Measurements from ENCODE around the gene PAIP2.
"Not testable (repeated sequence)": the region's sequence is repeated elsewhere in the genome, so short reads cannot be mapped to it uniquely, and the experiment has no call there.

The PAIP2 gene

GRCh38 chr5:139383993-139384590 is 42.4 kb downstream of the PAIP2 start:
- Histone ChIP-seq H3K4me3 (ENCODE audit: low read depth in 1 of 5, low read length in 5 of 5) (peak overlapping the region in 1 of 5 donors; percentile 64), H3K27me3 (ENCODE audit: control insufficient read depth in 5 of 5, insufficient read depth in 4 of 5, low read length in 5 of 5) (no peaks in the 10 kb centered on the region), H3K9me3 (ENCODE audit: control insufficient read depth in 5 of 5, low read length in 5 of 5) (no peaks in the 10 kb centered on the region), H3K4me1 (ENCODE audit: control insufficient read depth in 5 of 5, insufficient read depth in 5 of 5, low read length in 5 of 5) (peaks cover 0 to 28% (median 16%) of the 10 kb centered on the region in 5 donors), H3K9ac (ENCODE audit: low read length in 5 of 5) (peak overlapping the region in 1 of 5 donors; percentile 42), H3K36me3 (ENCODE audit: control insufficient read depth in 5 of 5, insufficient read depth in 5 of 5, low read length in 5 of 5) (no peaks in the 10 kb centered on the region), H3K27ac (ENCODE audit: low read depth, low read length) (no peak overlapping the region)

- no peaks in the 10 kb centered on the region for H3K27me3 ChIP-seq (ENCODE audit: control insufficient read depth in 5 of 5, insufficient read depth in 4 of 5, low read length in 5 of 5)
- H3K9me3 ChIP-seq (ENCODE audit: control insufficient read depth in 5 of 5, low read length in 5 of 5), result no peaks in the 10 kb centered on the region
- H3K4me1 ChIP-seq (ENCODE audit: control insufficient read depth in 5 of 5, insufficient read depth in 5 of 5, low read length in 5 of 5), result peaks cover 0 to 28% (median 16%) of the 10 kb centered on the region in 5 donors
- peak overlapping the region in 3 of 5 donors; percentile 2 to 59 (median 42) for H3K9ac ChIP-seq (ENCODE audit: low read length in 5 of 5)
- peak overlapping the region; percentile 50 to 71 (median 61) for H3K4me3 ChIP-seq (ENCODE audit: low read depth in 1 of 5, low read length in 5 of 5)
- H3K27ac ChIP-seq (ENCODE audit: low read depth, low read length), result peak overlapping the region; percentile 50
- no peaks in the 10 kb centered on the region for H3K36me3 ChIP-seq (ENCODE audit: control insufficient read depth in 5 of 5, insufficient read depth in 5 of 5, low read length in 5 of 5)
Observed at GRCh38 chr5:139384591-139385051, 43.0 kb downstream of the PAIP2 start.

- no peaks in the 10 kb centered on the region for H3K36me3 ChIP-seq (ENCODE audit: control insufficient read depth in 5 of 5, insufficient read depth in 5 of 5, low read length in 5 of 5)
- peak overlapping the region; percentile 50 to 71 (median 61) for H3K4me3 ChIP-seq (ENCODE audit: low read depth in 1 of 5, low read length in 5 of 5)
- H3K27me3 ChIP-seq (ENCODE audit: control insufficient read depth in 5 of 5, insufficient read depth in 4 of 5, low read length in 5 of 5), result no peaks in the 10 kb centered on the region
- H3K9me3 ChIP-seq (ENCODE audit: control insufficient read depth in 5 of 5, low read length in 5 of 5), result no peaks in the 10 kb centered on the region
- peak overlapping the region in 3 of 5 donors; percentile 2 to 66 (median 59) for H3K9ac ChIP-seq (ENCODE audit: low read length in 5 of 5)
- H3K4me1 ChIP-seq (ENCODE audit: control insufficient read depth in 5 of 5, insufficient read depth in 5 of 5, low read length in 5 of 5), result peaks cover 0 to 28% (median 16%) of the 10 kb centered on the region in 5 donors
- H3K27ac ChIP-seq (ENCODE audit: low read depth, low read length), result peak overlapping the region; percentile 50
Observed at GRCh38 chr5:139385061-139386049, 43.7 kb downstream of the PAIP2 start.

GRCh38 chr5:139386050-139386438 is 44.4 kb downstream of the PAIP2 start:
- H3K4me3 ChIP-seq (ENCODE audit: low read depth in 1 of 5, low read length in 5 of 5), result no peak overlapping the region
- no peak overlapping the region for H3K9ac ChIP-seq (ENCODE audit: low read length in 5 of 5)
- H3K9me3 ChIP-seq (ENCODE audit: control insufficient read depth in 5 of 5, low read length in 5 of 5), result no peaks in the 10 kb centered on the region
- no peaks in the 10 kb centered on the region for H3K36me3 ChIP-seq (ENCODE audit: control insufficient read depth in 5 of 5, insufficient read depth in 5 of 5, low read length in 5 of 5)
- no peaks in the 10 kb centered on the region for H3K27me3 ChIP-seq (ENCODE audit: control insufficient read depth in 5 of 5, insufficient read depth in 4 of 5, low read length in 5 of 5)
- H3K4me1 ChIP-seq (ENCODE audit: control insufficient read depth in 5 of 5, insufficient read depth in 5 of 5, low read length in 5 of 5), result peaks cover 0 to 35% (median 16%) of the 10 kb centered on the region in 5 donors
- no peak overlapping the region for H3K27ac ChIP-seq (ENCODE audit: low read depth, low read length)

- H3K4me3 ChIP-seq (ENCODE audit: low read depth in 1 of 5, low read length in 5 of 5); H3K27ac ChIP-seq (ENCODE audit: low read depth, low read length); H3K36me3 ChIP-seq (ENCODE audit: control insufficient read depth in 5 of 5, insufficient read depth in 5 of 5, low read length in 5 of 5); H3K27me3 ChIP-seq (ENCODE audit: control insufficient read depth in 5 of 5, insufficient read depth in 4 of 5, low read length in 5 of 5); H3K9ac ChIP-seq (ENCODE audit: low read length in 5 of 5); H3K9me3 ChIP-seq (ENCODE audit: control insufficient read depth in 5 of 5, low read length in 5 of 5): not testable (repeated sequence)
- H3K4me1 ChIP-seq (ENCODE audit: control insufficient read depth in 5 of 5, insufficient read depth in 5 of 5, low read length in 5 of 5), result peaks cover 0 to 44% (median 24%) of the 10 kb centered on the region in 5 donors
Observed at GRCh38 chr5:139386956-139387355, 45.3 kb downstream of the PAIP2 start.

- Histone ChIP-seq H3K4me1 (ENCODE audit: control insufficient read depth in 5 of 5, insufficient read depth in 5 of 5, low read length in 5 of 5) (peaks cover 0 to 50% (median 30%) of the 10 kb centered on the region in 5 donors), H3K36me3 (ENCODE audit: control insufficient read depth in 5 of 5, insufficient read depth in 5 of 5, low read length in 5 of 5) (no peaks in the 10 kb centered on the region), H3K4me3 (ENCODE audit: low read depth in 1 of 5, low read length in 5 of 5) (no peak overlapping the region), H3K27me3 (ENCODE audit: control insufficient read depth in 5 of 5, insufficient read depth in 4 of 5, low read length in 5 of 5) (peaks cover 0 to 5% (median under 1%) of the 10 kb centered on the region in 5 donors), H3K9ac (ENCODE audit: low read length in 5 of 5) (no peak overlapping the region), H3K27ac (ENCODE audit: low read depth, low read length) (no peak overlapping the region), H3K9me3 (ENCODE audit: control insufficient read depth in 5 of 5, low read length in 5 of 5) (no peaks in the 10 kb centered on the region)
Observed at GRCh38 chr5:139387611-139388197, 46.0 kb downstream of the PAIP2 start.

GRCh38 chr5:139388198-139388821 is 46.7 kb downstream of the PAIP2 start:
- Histone ChIP-seq H3K27ac (ENCODE audit: low read depth, low read length) (no peak overlapping the region), H3K9me3 (ENCODE audit: control insufficient read depth in 5 of 5, low read length in 5 of 5) (no peaks in the 10 kb centered on the region), H3K4me3 (ENCODE audit: low read depth in 1 of 5, low read length in 5 of 5) (no peak overlapping the region), H3K4me1 (ENCODE audit: control insufficient read depth in 5 of 5, insufficient read depth in 5 of 5, low read length in 5 of 5) (peaks cover 0 to 56% (median 36%) of the 10 kb centered on the region in 5 donors), H3K9ac (ENCODE audit: low read length in 5 of 5) (no peak overlapping the region), H3K36me3 (ENCODE audit: control insufficient read depth in 5 of 5, insufficient read depth in 5 of 5, low read length in 5 of 5) (no peaks in the 10 kb centered on the region), H3K27me3 (ENCODE audit: control insufficient read depth in 5 of 5, insufficient read depth in 4 of 5, low read length in 5 of 5) (peaks cover 5 to 9% (median 6%) of the 10 kb centered on the region in 5 donors)

GRCh38 chr5:139389701-139390638 is 48.3 kb downstream of the PAIP2 start, which contains the start of gene MZB1:
Gene MZB1 (minus strand): TSS chr5:139389913. CDS start chr5:139389856, 57 bp downstream.
- Histone ChIP-seq H3K27me3 (ENCODE audit: control insufficient read depth in 5 of 5, insufficient read depth in 4 of 5, low read length in 5 of 5) (peaks cover 11 to 23% (median 17%) of the 10 kb centered on the region in 5 donors), H3K9me3 (ENCODE audit: control insufficient read depth in 5 of 5, low read length in 5 of 5) (no peaks in the 10 kb centered on the region), H3K36me3 (ENCODE audit: control insufficient read depth in 5 of 5, insufficient read depth in 5 of 5, low read length in 5 of 5) (no peaks in the 10 kb centered on the region), H3K4me1 (ENCODE audit: control insufficient read depth in 5 of 5, insufficient read depth in 5 of 5, low read length in 5 of 5) (peaks cover 0 to 60% (median 43%) of the 10 kb centered on the region in 5 donors), H3K27ac (ENCODE audit: low read depth, low read length) (no peak within 1 kb of the TSS), H3K9ac (ENCODE audit: low read length in 5 of 5) (no peak within 1 kb of the TSS), H3K4me3 (ENCODE audit: low read depth in 1 of 5, low read length in 5 of 5) (no peak within 1 kb of the TSS)

Data from subcutaneous abdominal adipose tissue (tissue), 5 donors.